Effector memory CD8-positive, alpha-beta T cell (primary cell): ENCODE measurements around the gene NELL1.

ENCODE experiments used
- ATAC-seq: fragments of 150-1000 bp; cut with Tn5 transposase; replicated peaks from 2 replicates; pipeline ENCODE4 v1.10.0; 2021; ENCODE audit warnings: mild to moderate bottlenecking, moderate library complexity
- DNase-seq, 3 experiments: peaks; one replicate each; pipeline ENCODE4 v3.0.0; 2021
- H3K27ac Mint-ChIP-seq, 2 donors: one replicate each; pipeline ENCODE4 v1.8.0; 2022; ENCODE audit warnings: mild to moderate bottlenecking in 2 of 2, mixed read lengths in 2 of 2, moderate library complexity in 2 of 2
- H3K27me3 Mint-ChIP-seq, 2 donors: one replicate each; pipeline ENCODE4 v1.8.0; 2022; ENCODE audit warnings: mixed read lengths in 2 of 2
- H3K36me3 Mint-ChIP-seq: one replicate; pipeline ENCODE4 v1.8.0; 2022; ENCODE audit warnings: mild to moderate bottlenecking, moderate library complexity, mixed read lengths; ENCODE audit not compliant: insufficient read depth
- H3K4me1 Mint-ChIP-seq, 2 donors: one replicate each; pipeline ENCODE4 v1.8.0; 2022; ENCODE audit warnings: low read depth in 2 of 2, mixed read lengths in 2 of 2
- H3K4me3 Mint-ChIP-seq, 2 donors: one replicate each; pipeline ENCODE4 v1.8.0; 2022; ENCODE audit warnings: mild to moderate bottlenecking in 2 of 2, mixed read lengths in 2 of 2, moderate library complexity in 2 of 2
- H3K9me3 Mint-ChIP-seq, 2 donors: one replicate each; pipeline ENCODE4 v1.8.0; 2022; ENCODE audit warnings: mixed read lengths in 2 of 2

The NELL1 gene

GRCh38 chr11:20876738-20877137, 207.4 kb downstream of the NELL1 start:
- no peak for DNase-seq
- Mint-ChIP-seq H3K36me3 (no peaks in the 10 kb centered on the region), H3K4me3 (no peak overlapping the region), H3K27me3 (no peaks in the 10 kb centered on the region), H3K27ac (no peak overlapping the region), H3K4me1 (no peaks in the 10 kb centered on the region), H3K9me3 (peaks cover 6 to 12% of the 10 kb centered on the region in 2 donors)
- no peak for ATAC-seq

GRCh38 chr11:20880094-20880493, 210.7 kb downstream of the NELL1 start:
- no peak overlapping the region for H3K4me3 Mint-ChIP-seq
- ATAC-seq (no peak), DNase-seq (no peak)
- H3K4me1 Mint-ChIP-seq: no peaks in the 10 kb centered on the region
- H3K9me3 Mint-ChIP-seq: peaks cover 7 to 12% of the 10 kb centered on the region in 2 donors
- H3K36me3 Mint-ChIP-seq: no peaks in the 10 kb centered on the region
- H3K27me3 Mint-ChIP-seq: no peaks in the 10 kb centered on the region
- no peak overlapping the region for H3K27ac Mint-ChIP-seq

- no peaks in the 10 kb centered on the region for H3K27me3 Mint-ChIP-seq
- ATAC-seq: no peak
- no peak for DNase-seq
- no peaks in the 10 kb centered on the region for H3K4me1 Mint-ChIP-seq
- no peak overlapping the region for H3K27ac Mint-ChIP-seq
- H3K9me3 Mint-ChIP-seq: peaks cover 7 to 12% of the 10 kb centered on the region in 2 donors
- no peak overlapping the region for H3K4me3 Mint-ChIP-seq
- no peaks in the 10 kb centered on the region for H3K36me3 Mint-ChIP-seq
Observed at GRCh38 chr11:20881328-20882079, 212.1 kb downstream of the NELL1 start.

- H3K27me3 Mint-ChIP-seq: no peaks in the 10 kb centered on the region
- DNase-seq (no peak), ATAC-seq (no peak)
- H3K4me1 Mint-ChIP-seq: no peaks in the 10 kb centered on the region
- H3K4me3 Mint-ChIP-seq: no peak overlapping the region
- H3K36me3 Mint-ChIP-seq: no peaks in the 10 kb centered on the region
- no peak overlapping the region for H3K27ac Mint-ChIP-seq
- peaks cover 12 to 16% of the 10 kb centered on the region in 2 donors for H3K9me3 Mint-ChIP-seq
Observed at GRCh38 chr11:20887137-20887536, 217.8 kb downstream of the NELL1 start.

- no peak overlapping the region for H3K27ac Mint-ChIP-seq
- ATAC-seq: no peak
- no peaks in the 10 kb centered on the region for H3K4me1 Mint-ChIP-seq
- no peaks in the 10 kb centered on the region for H3K36me3 Mint-ChIP-seq
- DNase-seq: no peak
- peaks cover 14 to 15% of the 10 kb centered on the region in 2 donors for H3K9me3 Mint-ChIP-seq
- no peaks in the 10 kb centered on the region for H3K27me3 Mint-ChIP-seq
- no peak overlapping the region for H3K4me3 Mint-ChIP-seq
Observed at GRCh38 chr11:20894296-20894695, 224.9 kb downstream of the NELL1 start.

GRCh38 chr11:20909995-20910726, 240.8 kb downstream of the NELL1 start:
- ATAC-seq: no peak
- Mint-ChIP-seq H3K4me1 (no peaks in the 10 kb centered on the region), H3K27ac (no peak overlapping the region), H3K36me3 (no peaks in the 10 kb centered on the region), H3K4me3 (no peak overlapping the region), H3K27me3 (no peaks in the 10 kb centered on the region), H3K9me3 (peaks cover 7 to 10% of the 10 kb centered on the region in 2 donors)
- DNase-seq: no peak

- DNase-seq (no peak), ATAC-seq (no peak)
- Mint-ChIP-seq H3K4me1 (no peaks in the 10 kb centered on the region), H3K27ac (no peak overlapping the region), H3K4me3 (no peak overlapping the region), H3K27me3 (no peaks in the 10 kb centered on the region), H3K36me3 (no peaks in the 10 kb centered on the region), H3K9me3 (peaks cover 7 to 9% of the 10 kb centered on the region in 2 donors)
Observed at GRCh38 chr11:20910733-20911132, 241.3 kb downstream of the NELL1 start.

GRCh38 chr11:20912065-20912821, 242.9 kb downstream of the NELL1 start:
- ATAC-seq: no peak
- no peak for DNase-seq
- H3K9me3 Mint-ChIP-seq: peaks cover 7 to 9% of the 10 kb centered on the region in 2 donors
- no peaks in the 10 kb centered on the region for H3K36me3 Mint-ChIP-seq
- H3K27me3 Mint-ChIP-seq: no peaks in the 10 kb centered on the region
- H3K27ac Mint-ChIP-seq: no peak overlapping the region
- H3K4me3 Mint-ChIP-seq: no peak overlapping the region
- H3K4me1 Mint-ChIP-seq: no peaks in the 10 kb centered on the region

- DNase-seq (no peak), ATAC-seq (no peak)
- H3K9me3 Mint-ChIP-seq: peaks cover 7 to 9% of the 10 kb centered on the region in 2 donors
- H3K27me3 Mint-ChIP-seq: no peaks in the 10 kb centered on the region
- H3K36me3 Mint-ChIP-seq: no peaks in the 10 kb centered on the region
- no peaks in the 10 kb centered on the region for H3K4me1 Mint-ChIP-seq
- H3K4me3 Mint-ChIP-seq: no peak overlapping the region
- H3K27ac Mint-ChIP-seq: no peak overlapping the region
Observed at GRCh38 chr11:20912922-20913512, 243.6 kb downstream of the NELL1 start.

- Mint-ChIP-seq H3K4me1 (no peaks in the 10 kb centered on the region), H3K36me3 (no peaks in the 10 kb centered on the region), H3K27ac (no peak overlapping the region), H3K9me3 (peaks cover 0 to 4% of the 10 kb centered on the region in 2 donors), H3K27me3 (no peaks in the 10 kb centered on the region), H3K4me3 (no peak overlapping the region)
- ATAC-seq (no peak), DNase-seq (no peak)
Observed at GRCh38 chr11:20917306-20917705, 247.9 kb downstream of the NELL1 start.

- DNase-seq (no peak), ATAC-seq (no peak)
- Mint-ChIP-seq H3K36me3 (no peaks in the 10 kb centered on the region), H3K4me1 (no peaks in the 10 kb centered on the region), H3K9me3 (peaks cover 5 to 16% of the 10 kb centered on the region in 2 donors), H3K27ac (no peak overlapping the region), H3K4me3 (no peak overlapping the region), H3K27me3 (no peaks in the 10 kb centered on the region)
Observed at GRCh38 chr11:20926799-20927540, 257.6 kb downstream of the NELL1 start.

- ATAC-seq: no peak
- Mint-ChIP-seq H3K36me3 (no peaks in the 10 kb centered on the region), H3K27me3 (no peaks in the 10 kb centered on the region), H3K4me1 (no peaks in the 10 kb centered on the region), H3K9me3 (peaks cover 15 to 33% of the 10 kb centered on the region in 2 donors), H3K27ac (no peak overlapping the region), H3K4me3 (no peak overlapping the region)
- no peak for DNase-seq
Observed at GRCh38 chr11:20931029-20931428, 261.6 kb downstream of the NELL1 start.

- ATAC-seq: no peak
- Mint-ChIP-seq H3K9me3 (peaks cover 17 to 24% of the 10 kb centered on the region in 2 donors), H3K36me3 (no peaks in the 10 kb centered on the region), H3K27me3 (no peaks in the 10 kb centered on the region), H3K27ac (no peak overlapping the region), H3K4me3 (no peak overlapping the region), H3K4me1 (no peaks in the 10 kb centered on the region)
- no peak for DNase-seq
Observed at GRCh38 chr11:20933086-20933485, 263.7 kb downstream of the NELL1 start.
